ENCODE results near the gene AP2A2. TPM values are rescaled to one million over a fixed set of nuclear protein-coding genes. Genes with fewer than 3 reads are reported as not detected.

The AP2A2 gene
- total RNA-seq, 1 experiment from 2014 or later: 55.5 TPM

GRCh38 chr11:1051356-1052132 is 125.9 kb downstream of the AP2A2 start:
- H3K36me3 ChIP-seq (ENCODE audit: control insufficient read depth in 1 of 2, insufficient read depth in 2 of 2, low read length in 2 of 2): no peaks in the 10 kb centered on the region
- H3K27me3 ChIP-seq (ENCODE audit: insufficient read depth, low read length): no peaks in the 10 kb centered on the region
- ATAC-seq: no peak
- peak overlapping the region; percentile 12; the same call in 1 of the 2 replicates for H3K27ac ChIP-seq (ENCODE audit: low read depth, low read length)
- H3K79me2 ChIP-seq (ENCODE audit: insufficient read depth, low read length): no peaks in the 10 kb centered on the region
- ChIA-PET CTCF (interaction anchor here (0.6 to 1.6 kb wide), 5 partner anchors 13 to 207 kb away, joined by 3 to 6 read pairs (median 3); no protein-coding TSS in a partner anchor), POLR2A (no interaction called here), RAD21 (ENCODE audit: low non-redundant PET in 1 of 2, low total read pairs in 2 of 2, uncharacterized antibody in 2 of 2, unreplicated experiment in 2 of 2) (interaction anchor here (0.5 to 1.0 kb wide), 2 partner anchors 203 to 232 kb away, joined by 4 read pairs; no protein-coding TSS in a partner anchor)
- no peak for TF ChIP-seq EZH2phosphoT487 (IDR thresholded peaks at IDR 0.05; ENCODE audit: borderline replicate concordance)
- TF ChIP-seq EGR1 (IDR thresholded peaks at IDR 0.05; ENCODE audit: low read depth): no peak
- no peak for TF ChIP-seq RAD21 (IDR thresholded peaks at IDR 0.05; ENCODE audit: low read depth)
- TF ChIP-seq ZBTB33 (IDR thresholded peaks at IDR 0.05; ENCODE audit: extremely low read depth, insufficient replicate concordance, low read length): no peak
- TF ChIP-seq ATF3 (IDR thresholded peaks at IDR 0.05): no peak
- no peak for TF ChIP-seq REST (IDR thresholded peaks at IDR 0.05; ENCODE audit: low read depth)
- no peak for TF ChIP-seq EZH2 (IDR thresholded peaks at IDR 0.05)
- no peak for TF ChIP-seq CBX3 (IDR thresholded peaks at IDR 0.05; ENCODE audit: low read depth)
- TF ChIP-seq MAX (IDR thresholded peaks at IDR 0.05): no peak
- no peak for TF ChIP-seq ELF1 (IDR thresholded peaks at IDR 0.05; ENCODE audit: borderline replicate concordance, low read depth)
- no peak for TF ChIP-seq POLR2AphosphoS5 (IDR thresholded peaks at IDR 0.05; ENCODE audit: low read depth, low read length)
- no peak for TF ChIP-seq FOSL1 (IDR thresholded peaks at IDR 0.05; ENCODE audit: low read depth)
- TF ChIP-seq SRF (IDR thresholded peaks at IDR 0.05; ENCODE audit: low read depth): no peak
- no peak for TF ChIP-seq ZFX (IDR thresholded peaks at IDR 0.05)
- TF ChIP-seq JUND (IDR thresholded peaks at IDR 0.05): no peak
- TF ChIP-seq POLR2A (IDR thresholded peaks at IDR 0.05; ENCODE audit: borderline replicate concordance, extremely low read depth, insufficient read depth, insufficient read length): no peak
- DNase-seq (ENCODE audit: low read depth, low spot score): no peak
- intact Hi-C loops (cut with micrococcal nuclease): loop anchor here (1.0 to 10.0 kb wide), 3 partner anchors 153 to 203 kb away; no protein-coding TSS in a partner anchor
- H4K20me1 ChIP-seq (ENCODE audit: insufficient read depth): no peaks in the 10 kb centered on the region
- H3K4me2 ChIP-seq (ENCODE audit: low read length): peak overlapping the region; percentile 56
- no TSS peak for BruUV-seq (replicated peaks)
- no peak overlapping the region; the same call in 1 of the 2 replicates for H3K9ac ChIP-seq (ENCODE audit: low read length)
- H3K9me3 ChIP-seq (ENCODE audit: control insufficient read depth in 1 of 2, insufficient read depth in 1 of 2, low read depth in 1 of 2, low read length in 2 of 2): no peaks in the 10 kb centered on the region
- peaks cover 3 to 18% of the 10 kb centered on the region in 2 experiments; a peak in 3 of 4 replicates for H3K4me1 ChIP-seq (ENCODE audit: control insufficient read depth in 1 of 2, insufficient read depth in 2 of 2, low read length in 2 of 2)
- no peaks in the 10 kb centered on the region for H3K9me2 ChIP-seq (ENCODE audit: insufficient read depth)
- no peak overlapping the region for H2AFZ ChIP-seq (ENCODE audit: low read depth, low read length, poor library complexity, severe bottlenecking)
- H3K4me3 ChIP-seq (replicated peaks in 1 of 2; ENCODE audit: low read depth in 1 of 2, low read length in 2 of 2): no peak overlapping the region
